Epithelial cell of proximal tubule (primary cell): ENCODE measurements around the gene APOH. TPM values are rescaled to one million over a fixed set of nuclear protein-coding genes. Genes with fewer than 3 reads are reported as not detected.
A peak's percentile ranks its signal among the peaks of the same experiment; 100 is the strongest.

ENCODE experiments used
- DNase-seq: peaks from one replicate; pipeline ENCODE4 v3.0.0-alpha.2; 2011; ENCODE audit warnings: low read depth
- H3K4me3 ChIP-seq: 2 replicates; pipeline ENCODE4 v1.5.1; 2011; ENCODE audit warnings: low read depth, mild to moderate bottlenecking, low read length
- CTCF ChIP-seq: conservative IDR thresholded peaks from 2 replicates; pipeline ENCODE4 v1.5.1; 2012; ENCODE audit warnings: low read depth, mild to moderate bottlenecking, low read length
- total RNA-seq: library from RNA; depleted of rRNA; stranded (reverse); fragments of >200 nt; gene quantifications from 2 replicates; pipeline ENCODE4 v1.2.3, GENCODE V29; 2015

Gene APOH
- total RNA-seq = not detected in 2 replicates

- H3K4me3 ChIP-seq = no peak within 1 kb of the TSS
- no peak for DNase-seq
- TF ChIP-seq CTCF = no peak
Observed at GRCh38 chr17:66228887-66229782, at the start of gene APOH. Gene APOH (minus strand): TSS chr17:66229415. CDS start chr17:66229379, 36 bp downstream.

- no peak overlapping the region for H3K4me3 ChIP-seq
- DNase-seq = no peak
- no peak for TF ChIP-seq CTCF
Observed at GRCh38 chr17:66277191-66277590, 48.0 kb upstream of the APOH start.

- H3K4me3 ChIP-seq = no peak overlapping the region
- TF ChIP-seq CTCF = no peak
- DNase-seq = no peak
Observed at GRCh38 chr17:66276328-66276937, 47.2 kb upstream of the APOH start.

- no peak for TF ChIP-seq CTCF
- peak; percentile 94 for DNase-seq
- H3K4me3 ChIP-seq = no peak overlapping the region
Observed at GRCh38 chr17:66275651-66276050, 46.4 kb upstream of the APOH start.

GRCh38 chr17:66273586-66273848 is 44.3 kb upstream of the APOH start:
- DNase-seq = no peak
- TF ChIP-seq CTCF = no peak
- H3K4me3 ChIP-seq = no peak overlapping the region

- no peak overlapping the region for H3K4me3 ChIP-seq
- no peak for DNase-seq
- TF ChIP-seq CTCF = no peak
Observed at GRCh38 chr17:66272811-66273585, 43.8 kb upstream of the APOH start.
